ENCODE results near the gene AMDHD2. TPM values are rescaled to one million over a fixed set of nuclear protein-coding genes. Genes with fewer than 3 reads are reported as not detected.

Gene AMDHD2
- total RNA-seq, 1 donor from 2014 or later: 30.0 TPM

- DNase-seq (ENCODE audit: low read depth in 2 of 2): peak in 1 of 2 donors; percentile 37
These were observed 3.6 kb upstream of the AMDHD2 start for GRCh38 chr16:2516391-2517240.

- DNase-seq (ENCODE audit: low read depth in 2 of 2): no peak
These were observed 2.1 kb upstream of the AMDHD2 start for GRCh38 chr16:2517954-2518605.

GRCh38 chr16:2518823-2519710, 1.1 kb upstream of the AMDHD2 start:
- no peak for DNase-seq (ENCODE audit: low read depth in 2 of 2)

- DNase-seq (ENCODE audit: low read depth in 2 of 2): no peak
These were observed 475 bp upstream of the AMDHD2 start for GRCh38 chr16:2519711-2520080.

- peak in 1 of 2 donors; percentile 43 for DNase-seq (ENCODE audit: low read depth in 2 of 2)
These were observed 787 bp downstream of the AMDHD2 start for GRCh38 chr16:2520784-2521531.

- DNase-seq (ENCODE audit: low read depth in 2 of 2): no peak
These were observed 3.6 kb downstream of the AMDHD2 start for GRCh38 chr16:2523801-2524231.

- no peak for DNase-seq (ENCODE audit: low read depth in 2 of 2)
These were observed 4.3 kb downstream of the AMDHD2 start for GRCh38 chr16:2524339-2524938.

GRCh38 chr16:2526135-2526534, 6.0 kb downstream of the AMDHD2 start:
- DNase-seq (ENCODE audit: low read depth in 2 of 2): no peak

GRCh38 chr16:2527071-2527783, 7.1 kb downstream of the AMDHD2 start:
- DNase-seq (ENCODE audit: low read depth in 2 of 2): no peak

- no peak for DNase-seq (ENCODE audit: low read depth in 2 of 2)
These were observed 7.6 kb downstream of the AMDHD2 start for GRCh38 chr16:2527784-2528100.

- DNase-seq (ENCODE audit: low read depth in 2 of 2): no peak
These were observed 8.2 kb downstream of the AMDHD2 start for GRCh38 chr16:2528161-2529060.

GRCh38 chr16:2529061-2529931, 9.1 kb downstream of the AMDHD2 start:
- no peak for DNase-seq (ENCODE audit: low read depth in 2 of 2)

GRCh38 chr16:2529961-2530628, 9.9 kb downstream of the AMDHD2 start:
- no peak for DNase-seq (ENCODE audit: low read depth in 2 of 2)

GRCh38 chr16:2530629-2531318, 10.6 kb downstream of the AMDHD2 start:
- no peak for DNase-seq (ENCODE audit: low read depth in 2 of 2)

- no peak for DNase-seq (ENCODE audit: low read depth in 2 of 2)
These were observed 11.2 kb downstream of the AMDHD2 start, which contains the start of gene CEMP1 for GRCh38 chr16:2531371-2531695. Gene CEMP1, minus strand, starts transcription at chr16:2531408. Its CDS starts 335 bp downstream, at chr16:2531073.

GRCh38 chr16:2531696-2532493, 11.7 kb downstream of the AMDHD2 start:
- DNase-seq (ENCODE audit: low read depth in 2 of 2): peak; percentile 88 to 98
